GM12892 (cell line): ENCODE measurements around the gene S100A10.

ENCODE experiments used
- DNase-seq: peaks from one replicate; pipeline ENCODE4 v3.0.0; 2011; ENCODE audit not compliant: insufficient read length
- FAIRE-seq: peaks from 2 replicates; lab custom pipeline; 2011; peaks lifted over from hg19 to GRCh38; lab: Jason Lieb, UNC
- POLR2A ChIP-seq: IDR thresholded peaks from 2 replicates; pipeline ENCODE4 v1.6.1; 2011; ENCODE audit warnings: low read depth, low read length, control low read depth
- POLR2AphosphoS5 ChIP-seq: IDR thresholded peaks from 2 replicates; pipeline ENCODE4 v1.6.1; 2011; ENCODE audit warnings: low read depth, low read length, control low read depth
- TAF1 ChIP-seq: IDR thresholded peaks from 2 replicates; pipeline ENCODE4 v1.6.1; 2011; ENCODE audit warnings: low read depth, mild to moderate bottlenecking, control low read depth, low read length, borderline replicate concordance

S100A10 gene

DNA sequence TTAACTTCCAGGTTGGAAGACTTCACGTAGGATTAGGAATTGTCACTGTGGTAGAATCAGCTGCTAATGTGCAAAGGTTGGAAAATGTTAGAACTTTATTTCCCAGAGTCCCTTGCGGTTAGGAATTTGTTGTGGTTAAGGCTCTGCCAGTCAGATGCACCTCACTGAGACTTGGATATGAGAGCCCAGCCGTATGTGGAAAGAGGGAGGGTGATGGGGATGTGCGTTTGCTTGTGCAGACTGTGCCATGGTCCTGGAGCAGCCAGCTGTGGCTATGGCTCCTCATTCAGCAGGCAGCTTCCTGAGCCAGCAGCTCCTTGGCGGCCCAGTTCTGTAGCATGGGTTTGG, 12.5 kb downstream of the S100A10 start:
- TF ChIP-seq TAF1 (no peak), POLR2A (no peak), POLR2AphosphoS5 (no peak)
- no peak for FAIRE-seq
- DNase-seq: no peak

DNA sequence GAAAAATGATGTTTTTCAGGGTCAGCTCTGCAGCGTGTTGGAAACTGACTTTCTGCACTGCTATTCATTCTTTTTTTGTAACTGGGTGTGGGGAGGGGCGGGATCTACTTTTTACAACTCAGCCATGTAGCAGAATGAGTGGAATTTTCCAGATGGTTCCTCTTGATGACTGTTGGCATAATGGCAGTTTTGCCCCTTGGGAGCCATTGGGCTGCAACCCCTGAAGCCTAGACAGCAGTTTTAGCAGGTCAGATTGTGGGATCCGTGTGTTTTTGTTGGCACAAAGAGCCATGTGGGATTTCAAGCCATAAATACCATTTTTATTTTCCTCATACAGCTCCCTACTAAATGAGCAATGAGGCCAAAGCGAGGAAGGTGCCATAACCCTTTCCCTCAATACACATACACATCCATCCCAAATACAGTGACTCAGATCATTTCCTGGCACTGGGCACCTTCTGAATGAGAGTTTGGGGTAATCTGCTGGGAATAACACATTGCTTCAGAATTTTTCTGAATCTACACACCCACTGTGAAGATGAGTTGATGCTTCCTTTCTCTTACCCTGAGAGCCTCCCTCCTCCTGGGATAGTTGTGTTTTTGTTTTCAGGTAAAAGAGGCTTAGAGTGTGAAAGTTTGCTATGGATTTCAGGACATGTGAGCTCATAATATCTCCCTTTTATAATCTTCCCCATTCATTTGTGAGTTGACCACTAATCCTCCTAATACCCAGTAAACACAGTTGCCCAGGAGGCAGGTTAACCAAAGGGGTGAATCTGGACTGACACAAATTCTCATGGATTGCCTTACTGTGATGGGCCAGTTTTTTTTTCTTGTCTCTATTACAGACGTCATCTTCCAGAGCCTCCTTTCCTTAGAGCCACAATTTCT, 13.1 kb downstream of the S100A10 start:
- FAIRE-seq (no peak), DNase-seq (no peak)

DNA sequence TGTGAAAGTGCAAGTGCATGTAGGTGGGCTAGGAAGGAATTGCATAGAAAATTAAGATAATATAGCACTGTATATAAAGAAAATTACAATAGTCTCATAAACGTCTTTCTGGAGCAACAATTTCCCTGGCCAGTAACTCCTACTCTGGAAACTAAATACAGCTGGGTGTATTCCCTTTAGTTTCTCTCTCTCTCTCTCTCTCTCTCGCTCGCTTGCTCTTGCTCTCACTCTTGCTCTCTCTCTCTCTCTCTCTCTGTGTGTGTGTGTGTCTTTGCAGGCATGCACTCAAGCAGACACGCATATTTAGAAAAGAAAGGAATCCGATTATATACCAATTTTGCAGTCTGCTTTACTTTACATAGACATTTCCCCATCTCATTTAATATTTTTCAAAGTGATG, 14.7 kb downstream of the S100A10 start:
- FAIRE-seq: no peak
- no peak for TF ChIP-seq TAF1
- TF ChIP-seq POLR2AphosphoS5: no peak
- TF ChIP-seq POLR2A: no peak
- no peak for DNase-seq

More for the DNA sequence above, 13.1 kb downstream of the S100A10 start:
- no peak for TF ChIP-seq POLR2AphosphoS5
- TF ChIP-seq TAF1: no peak
- TF ChIP-seq POLR2A: no peak

DNA sequence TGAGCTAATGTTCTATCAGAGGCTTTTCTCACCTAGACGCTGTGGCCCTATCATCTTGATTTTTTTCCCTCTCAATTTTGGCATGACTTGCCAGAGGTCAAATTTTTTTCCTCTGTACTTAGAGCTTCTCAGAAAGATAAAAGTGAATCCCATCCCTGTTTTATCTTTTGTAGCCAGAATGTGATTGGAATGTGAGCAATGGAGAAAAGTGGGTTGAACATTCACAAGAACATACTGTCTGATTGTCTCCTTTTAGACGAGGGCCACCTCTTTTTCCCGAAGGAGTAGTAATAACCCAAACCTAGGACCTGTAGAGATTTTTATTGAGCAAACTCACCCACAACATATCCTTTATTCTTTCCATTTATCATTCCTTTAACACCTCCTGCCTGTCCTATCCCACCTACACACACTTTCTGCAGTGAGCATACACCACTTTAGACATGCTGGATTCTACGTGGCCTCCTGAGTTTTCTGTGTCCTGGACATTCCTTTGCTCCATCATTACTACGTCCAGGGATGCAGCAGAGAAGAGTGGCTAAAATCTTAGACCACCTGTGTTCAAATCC, 15.9 kb downstream of the S100A10 start:
- no peak for FAIRE-seq
- TF ChIP-seq POLR2A: no peak
- TF ChIP-seq POLR2AphosphoS5: no peak
- TF ChIP-seq TAF1: no peak
- no peak for DNase-seq

DNA sequence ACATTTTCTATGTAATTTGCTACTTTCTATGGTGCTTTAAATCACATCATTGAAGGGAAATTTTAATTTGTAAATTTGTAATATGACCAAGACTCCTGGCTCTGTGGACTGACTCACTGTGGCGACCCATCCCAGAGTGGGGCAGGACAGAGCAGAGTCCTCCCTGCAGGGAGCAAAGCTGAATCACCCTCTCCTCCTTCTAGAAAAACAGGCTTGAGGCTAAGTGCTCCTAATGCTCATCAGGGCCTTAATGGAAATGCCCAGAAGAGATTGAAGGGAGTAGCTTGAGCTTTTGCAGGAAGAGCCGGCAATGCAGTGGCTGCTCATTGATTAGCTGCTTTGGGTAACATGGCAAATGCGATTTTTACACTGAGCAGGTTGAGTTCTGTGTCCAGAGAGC, 16.8 kb downstream of the S100A10 start:
- FAIRE-seq: no peak
- DNase-seq: no peak
- TF ChIP-seq POLR2AphosphoS5 (no peak), TAF1 (no peak), POLR2A (no peak)

DNA sequence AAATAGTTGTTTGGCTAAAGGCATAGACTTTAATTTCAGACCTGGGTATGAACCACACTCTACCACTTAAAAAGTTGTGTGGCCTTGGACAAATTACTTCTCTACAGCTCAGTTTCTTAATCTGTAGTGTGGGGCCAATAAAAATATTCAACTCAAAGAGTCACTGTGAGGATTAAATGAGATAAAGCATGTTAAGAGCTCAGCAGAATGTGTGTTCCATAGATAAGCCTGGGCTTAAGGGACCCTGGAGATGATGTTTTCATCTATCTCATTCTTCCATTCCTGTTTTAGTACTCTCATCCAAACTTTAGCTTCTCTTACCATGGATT, 17.7 kb downstream of the S100A10 start:
- FAIRE-seq: no peak
- TF ChIP-seq TAF1 (no peak), POLR2AphosphoS5 (no peak), POLR2A (no peak)
- no peak for DNase-seq

DNA sequence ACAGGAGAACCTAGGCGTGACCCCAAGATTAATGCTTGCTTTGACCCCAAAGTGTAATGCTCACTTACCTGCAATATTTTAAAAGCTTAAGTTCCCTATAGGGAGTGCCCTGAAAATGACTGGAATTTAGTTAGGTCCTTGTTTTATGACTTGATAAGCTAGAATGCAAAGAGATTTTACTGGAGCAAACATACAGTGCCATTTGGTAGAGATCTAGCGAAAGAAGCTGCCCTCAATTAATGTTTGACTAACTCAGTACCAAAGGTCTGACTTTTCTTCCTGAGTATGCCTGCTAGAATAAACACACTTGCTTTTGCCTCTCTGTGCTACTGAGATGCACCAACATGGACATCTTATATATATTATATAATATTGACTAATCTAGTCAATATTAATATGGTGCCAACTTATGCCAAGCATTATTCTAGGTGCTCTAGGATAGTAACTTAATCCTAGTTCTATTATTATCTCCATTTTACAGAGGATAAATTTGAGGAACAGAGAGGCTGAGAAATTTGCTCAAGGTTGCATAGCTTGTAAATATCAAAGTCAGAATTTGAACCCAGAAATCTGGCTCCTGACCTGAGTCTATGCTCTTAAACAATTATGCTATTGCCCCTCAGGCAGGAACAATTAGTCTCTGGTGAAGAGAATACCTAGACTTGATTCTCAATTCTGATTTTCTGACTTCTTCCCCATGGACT, 18.2 kb downstream of the S100A10 start:
- FAIRE-seq (no peak), DNase-seq (no peak)
- TF ChIP-seq TAF1 (no peak), POLR2AphosphoS5 (no peak), POLR2A (no peak)

DNA sequence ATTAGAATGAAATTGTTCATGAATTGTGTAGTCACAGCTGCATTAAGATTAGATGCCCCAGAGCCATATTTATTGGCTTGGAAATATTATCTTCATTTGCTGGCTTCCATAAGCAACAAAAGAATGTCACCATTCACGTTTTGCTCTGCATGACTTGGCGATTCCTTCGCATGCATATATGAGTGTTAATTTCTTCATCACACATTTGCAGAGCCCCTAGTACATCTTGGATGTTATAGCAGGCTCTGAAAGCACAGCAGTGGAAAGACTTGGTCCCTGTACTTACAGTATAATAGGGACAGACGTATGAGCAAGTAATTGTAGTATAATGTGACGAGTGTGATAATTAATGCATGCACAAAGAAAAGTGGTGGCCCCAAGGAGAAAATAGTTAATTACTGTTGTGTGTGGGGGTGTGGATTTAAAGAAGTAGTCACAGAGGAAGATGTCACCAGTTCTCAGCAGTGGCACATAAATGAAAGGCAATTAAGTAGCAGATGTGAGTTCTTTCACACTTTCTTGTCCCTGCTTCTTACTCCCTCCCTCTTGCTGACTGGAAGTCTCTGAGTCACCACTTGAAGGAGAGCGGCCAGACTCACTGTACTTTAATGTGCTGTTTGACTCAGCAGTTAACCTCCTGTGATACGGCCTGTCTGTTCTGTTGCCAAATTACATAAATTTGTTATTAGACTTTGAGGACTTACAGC, 21.0 kb downstream of the S100A10 start:
- no peak for TF ChIP-seq TAF1
- TF ChIP-seq POLR2A: no peak
- TF ChIP-seq POLR2AphosphoS5: no peak
- FAIRE-seq (no peak), DNase-seq (no peak)

DNA sequence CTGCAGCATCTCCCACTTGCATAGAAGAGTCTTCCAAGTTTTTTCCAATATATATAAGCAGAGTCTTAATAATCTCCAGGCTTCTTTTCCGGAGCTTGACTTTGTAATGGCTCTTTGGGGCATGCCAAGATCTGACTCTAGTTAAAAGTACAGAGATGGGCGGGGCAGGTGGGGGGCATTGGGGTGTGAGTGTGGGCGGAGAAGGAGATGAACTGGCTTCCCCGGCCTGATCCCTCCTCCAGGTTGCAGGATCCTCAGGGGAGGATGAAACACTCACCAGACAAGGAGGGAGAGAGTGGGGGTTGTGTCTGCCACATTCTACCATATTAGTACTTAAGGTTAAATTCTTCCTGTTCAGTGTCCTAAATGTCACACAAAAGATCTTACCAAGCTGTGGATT, 23.0 kb downstream of the S100A10 start:
- TF ChIP-seq POLR2AphosphoS5 (no peak), POLR2A (no peak), TAF1 (no peak)
- FAIRE-seq (no peak), DNase-seq (no peak)

DNA sequence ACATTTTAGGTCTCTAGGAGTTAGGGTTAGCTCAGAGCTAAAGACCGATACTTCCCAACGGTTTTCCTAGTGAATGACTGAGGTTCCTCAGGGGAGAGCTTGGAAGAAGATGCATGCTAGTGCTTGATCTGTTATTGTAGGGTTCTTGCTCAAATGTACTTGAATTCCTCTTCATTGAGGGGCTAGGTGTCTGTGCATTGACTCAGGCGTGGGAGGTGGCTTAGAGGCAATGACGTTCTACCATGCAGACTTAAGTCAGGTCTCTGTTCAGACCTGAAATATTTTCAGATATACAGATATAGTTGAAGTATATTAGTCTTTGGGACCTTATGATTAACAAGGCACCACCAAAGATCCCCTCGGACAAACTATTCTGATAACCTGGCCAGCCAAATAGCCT, 23.5 kb downstream of the S100A10 start:
- no peak for FAIRE-seq
- TF ChIP-seq POLR2AphosphoS5 (no peak), TAF1 (no peak), POLR2A (no peak)
- DNase-seq: no peak
